ENCODE results near the gene C10orf88. TPM values are rescaled to one million over a fixed set of nuclear protein-coding genes. Genes with fewer than 3 reads are reported as not detected.

The C10orf88 gene
- polyA plus RNA-seq, 3 donors, result 2.2 to 2.9 (median 2.7) TPM

DNA sequence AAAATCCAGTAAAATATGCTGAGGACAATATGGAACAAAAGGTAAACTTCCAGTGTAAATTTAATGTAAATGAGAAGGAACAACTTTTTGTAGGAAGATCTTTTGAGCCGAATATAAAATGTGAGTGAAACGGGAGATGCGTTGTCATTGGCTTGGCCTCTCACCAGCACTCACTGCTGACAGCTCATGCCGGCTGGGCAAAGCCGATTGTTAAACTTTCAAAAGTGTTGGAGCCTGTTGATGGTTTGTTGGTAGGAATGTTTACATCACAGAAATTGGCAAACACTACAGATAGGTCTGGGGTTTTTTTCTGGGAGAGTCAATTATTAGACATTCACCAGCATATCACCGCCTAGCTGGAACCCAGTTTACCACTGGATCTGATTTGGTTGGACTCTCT, 32.3 kb upstream of the C10orf88 start:
- Histone ChIP-seq H4K20me1 (ENCODE audit: insufficient read depth, low read length) (no peaks in the 10 kb centered on the region), H2AFZ (ENCODE audit: insufficient read depth, low read depth, low read length, poor library complexity, severe bottlenecking) (no peak overlapping the region), H3K4me3 (replicated peaks in 1 of 3; ENCODE audit: low read depth in 2 of 3, low read length in 3 of 3) (no peak overlapping the region), H3K9me3 (replicated peaks in 1 of 2; ENCODE audit: control insufficient read depth in 1 of 2, insufficient read depth in 1 of 2, low read length in 2 of 2) (no peaks in the 10 kb centered on the region), H3K9ac (ENCODE audit: insufficient read depth, low read length, poor library complexity, severe bottlenecking) (no peak overlapping the region), H3K4me1 (ENCODE audit: control insufficient read depth in 1 of 2, insufficient read depth in 2 of 2, low read length in 2 of 2) (no peaks in the 10 kb centered on the region), H3K27ac (ENCODE audit: low read depth in 1 of 2, low read length in 2 of 2) (no peak overlapping the region), H3K79me2 (ENCODE audit: insufficient read depth, low read length) (no peaks in the 10 kb centered on the region), H3K27me3 (ENCODE audit: control insufficient read depth in 2 of 2, insufficient read depth in 2 of 2, low read length in 2 of 2) (no peaks in the 10 kb centered on the region), H3K36me3 (replicated peaks in 1 of 2; ENCODE audit: control insufficient read depth in 1 of 2, insufficient read depth in 2 of 2, low read length in 2 of 2) (peaks cover 8 to 11% of the 10 kb centered on the region in 2 donors), H3K4me2 (replicated peaks; ENCODE audit: extremely low read depth, low read length, poor library complexity, severe bottlenecking) (no peak overlapping the region)
- no peak overlapping the region for H3K4me3 Mint-ChIP-seq
- no peak for DNase-seq
- H3K27me3 Mint-ChIP-seq (ENCODE audit: low read depth in 3 of 3), result no peaks in the 10 kb centered on the region
- 88% methylated on average over 3 of the region's 6 CpGs for WGBS (ENCODE audit: insufficient coverage)
- TF ChIP-seq, protein P1, sequence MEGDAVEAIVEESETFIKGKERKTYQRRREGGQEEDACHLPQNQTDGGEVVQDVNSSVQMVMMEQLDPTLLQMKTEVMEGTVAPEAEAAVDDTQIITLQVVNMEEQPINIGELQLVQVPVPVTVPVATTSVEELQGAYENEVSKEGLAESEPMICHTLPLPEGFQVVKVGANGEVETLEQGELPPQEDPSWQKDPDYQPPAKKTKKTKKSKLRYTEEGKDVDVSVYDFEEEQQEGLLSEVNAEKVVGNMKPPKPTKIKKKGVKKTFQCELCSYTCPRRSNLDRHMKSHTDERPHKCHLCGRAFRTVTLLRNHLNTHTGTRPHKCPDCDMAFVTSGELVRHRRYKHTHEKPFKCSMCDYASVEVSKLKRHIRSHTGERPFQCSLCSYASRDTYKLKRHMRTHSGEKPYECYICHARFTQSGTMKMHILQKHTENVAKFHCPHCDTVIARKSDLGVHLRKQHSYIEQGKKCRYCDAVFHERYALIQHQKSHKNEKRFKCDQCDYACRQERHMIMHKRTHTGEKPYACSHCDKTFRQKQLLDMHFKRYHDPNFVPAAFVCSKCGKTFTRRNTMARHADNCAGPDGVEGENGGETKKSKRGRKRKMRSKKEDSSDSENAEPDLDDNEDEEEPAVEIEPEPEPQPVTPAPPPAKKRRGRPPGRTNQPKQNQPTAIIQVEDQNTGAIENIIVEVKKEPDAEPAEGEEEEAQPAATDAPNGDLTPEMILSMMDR (IDR thresholded peaks at IDR 0.05), result no peak
- H3K36me3 Mint-ChIP-seq, result peaks cover 23 to 24% of the 10 kb centered on the region in 2 donors
- intact Hi-C loops (cut with micrococcal nuclease), result no loop called here
- H3K27ac Mint-ChIP-seq, result no peak overlapping the region
- no peaks in the 10 kb centered on the region for H3K4me1 Mint-ChIP-seq
- no peaks in the 10 kb centered on the region for H3K9me3 Mint-ChIP-seq

DNA sequence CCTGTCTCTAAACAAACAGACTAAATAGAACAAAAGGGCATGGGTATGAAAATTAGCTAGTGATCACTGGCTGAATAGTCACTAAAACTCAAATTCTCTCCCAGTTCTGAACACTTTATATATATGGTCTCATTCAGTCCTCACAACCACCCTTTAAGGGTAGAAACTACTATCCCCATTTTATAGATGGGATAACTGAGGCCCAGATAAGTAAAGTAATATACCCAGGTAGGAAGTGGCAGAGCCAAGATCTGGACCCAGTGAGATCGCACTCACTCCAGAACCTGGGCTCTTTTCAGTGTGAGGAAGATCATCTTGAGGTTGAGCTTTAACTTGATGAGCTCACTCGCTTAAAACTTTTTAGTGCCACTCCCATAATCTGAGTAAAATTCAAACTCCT, 30.7 kb upstream of the C10orf88 start:
- H3K9ac ChIP-seq (ENCODE audit: insufficient read depth, low read length, poor library complexity, severe bottlenecking), result no peak overlapping the region
- H3K4me3 Mint-ChIP-seq, result no peak overlapping the region
- H3K27me3 ChIP-seq (ENCODE audit: control insufficient read depth in 2 of 2, insufficient read depth in 2 of 2, low read length in 2 of 2), result no peaks in the 10 kb centered on the region
- peak overlapping the region in 1 of 7 donors; percentile 74 for H3K27ac Mint-ChIP-seq
- no peak overlapping the region for H3K4me3 ChIP-seq (replicated peaks in 1 of 3; ENCODE audit: low read depth in 2 of 3, low read length in 3 of 3)
- 100% methylated on average over 1 of the region's 2 CpGs for WGBS (ENCODE audit: insufficient coverage)
- no peak overlapping the region for H2AFZ ChIP-seq (ENCODE audit: insufficient read depth, low read depth, low read length, poor library complexity, severe bottlenecking)
- no peak overlapping the region for H3K4me2 ChIP-seq (replicated peaks; ENCODE audit: extremely low read depth, low read length, poor library complexity, severe bottlenecking)
- H3K79me2 ChIP-seq (ENCODE audit: insufficient read depth, low read length), result no peaks in the 10 kb centered on the region
- no peaks in the 10 kb centered on the region for H4K20me1 ChIP-seq (ENCODE audit: insufficient read depth, low read length)
- no peaks in the 10 kb centered on the region for H3K9me3 Mint-ChIP-seq
- H3K9me3 ChIP-seq (replicated peaks in 1 of 2; ENCODE audit: control insufficient read depth in 1 of 2, insufficient read depth in 1 of 2, low read length in 2 of 2), result no peaks in the 10 kb centered on the region
- H3K36me3 ChIP-seq (replicated peaks in 1 of 2; ENCODE audit: control insufficient read depth in 1 of 2, insufficient read depth in 2 of 2, low read length in 2 of 2), result peaks cover 0 to 11% of the 10 kb centered on the region in 2 donors
- TF ChIP-seq, protein P1 (IDR thresholded peaks at IDR 0.05), result no peak
- peaks cover 10 to 12% of the 10 kb centered on the region in 2 donors for H3K4me1 ChIP-seq (ENCODE audit: control insufficient read depth in 1 of 2, insufficient read depth in 2 of 2, low read length in 2 of 2)
- intact Hi-C loops (cut with micrococcal nuclease), result no loop called here
- H3K36me3 Mint-ChIP-seq, result peaks cover 17 to 19% of the 10 kb centered on the region in 2 donors
- peaks cover 12% of the 10 kb centered on the region for H3K4me1 Mint-ChIP-seq
- no peak overlapping the region for H3K27ac ChIP-seq (ENCODE audit: low read depth in 1 of 2, low read length in 2 of 2)
- no peak for DNase-seq
- H3K27me3 Mint-ChIP-seq (ENCODE audit: low read depth in 3 of 3), result no peaks in the 10 kb centered on the region
